Smooth muscle cell (in vitro differentiated cells): ENCODE results near the gene TNRC6B. TPM values are rescaled to one million over a fixed set of nuclear protein-coding genes. Genes with fewer than 3 reads are reported as not detected.

Experiments
- DNase-seq: peaks from one replicate; lab custom pipeline; 2025; ENCODE audit not compliant: unreplicated experiment; lab: John Stamatoyannopoulos, UW
- H2AFZ ChIP-seq: fragments of 200-600 bp; sonication (generic); 2 replicates; pipeline ENCODE4 v1.6.0; 2016; ENCODE audit warnings: antibody characterized with exemption, low read depth, mild to moderate bottlenecking
- H3F3A ChIP-seq: fragments of 200-600 bp; sonication (generic); 2 replicates; pipeline ENCODE4 v1.6.0; 2017; ENCODE audit warnings: antibody characterized with exemption, low read depth
- H3K27ac ChIP-seq: fragments of 200-600 bp; sonication (generic); 2 replicates; pipeline ENCODE4 v1.5.1; 2016; ENCODE audit warnings: low read depth, mild to moderate bottlenecking
- H3K27me3 ChIP-seq: fragments of 200-600 bp; sonication (generic); 2 replicates; pipeline ENCODE4 v1.6.1; 2016; ENCODE audit warnings: low read depth, mild to moderate bottlenecking
- H3K36me3 ChIP-seq: fragments of 200-600 bp; sonication (generic); 2 replicates; pipeline ENCODE4 v1.5.1; 2016; ENCODE audit warnings: low read depth
- H3K4me1 ChIP-seq: fragments of 200-600 bp; sonication (generic); 2 replicates; pipeline ENCODE4 v1.5.1; 2016; ENCODE audit warnings: low read depth
- H3K4me2 ChIP-seq: fragments of 200-600 bp; sonication (generic); 2 replicates; pipeline ENCODE4 v1.6.0; 2016; ENCODE audit warnings: mild to moderate bottlenecking
- H3K4me3 ChIP-seq: fragments of 200-600 bp; sonication (generic); 2 replicates; pipeline ENCODE4 v1.5.1; 2016; ENCODE audit warnings: mild to moderate bottlenecking
- H3K79me2 ChIP-seq: fragments of 200-600 bp; sonication (generic); 2 replicates; pipeline ENCODE4 v1.6.0; 2016; ENCODE audit warnings: low read depth, mild to moderate bottlenecking
- H3K9ac ChIP-seq: fragments of 200-600 bp; sonication (generic); 2 replicates; pipeline ENCODE4 v1.6.0; 2016; ENCODE audit warnings: low read depth
- H3K9me3 ChIP-seq: fragments of 200-600 bp; sonication (generic); replicated peaks from 2 replicates; pipeline ENCODE4 v1.5.1; 2016; ENCODE audit warnings: low read depth
- H4K20me1 ChIP-seq: fragments of 200-600 bp; sonication (generic); 2 replicates; pipeline ENCODE4 v1.6.0; 2016; ENCODE audit warnings: low read depth
- WGBS: methylation state at CpG from one replicate; pipeline ENCODE4 v1.1.7; 2016; ENCODE audit warnings: low lambda C conversion rate; 5-methylcytosine and 5-hydroxymethylcytosine counted together
- polyA plus RNA-seq: library from polyadenylated mRNA; unstranded; fragments of >200 nt; fragmentation: Nextera tagmentation; extraction: Ambion mirVana; gene quantifications from 2 replicates; pipeline ENCODE4 v1.2.1, GENCODE V29; 2016
- total RNA-seq: library from RNA; depleted of rRNA; stranded (reverse); fragments of >200 nt; gene quantifications from 2 replicates; pipeline ENCODE4 v1.2.3, GENCODE V29; 2014
- TF ChIP-seq, protein P1 (sequence below): fragments of 200-600 bp; sonication (generic); IDR thresholded peaks from 2 replicates; pipeline ENCODE4 v1.5.1; 2017; ENCODE audit warnings: borderline replicate concordance, mild to moderate bottlenecking, antibody characterized with exemption; ENCODE audit not compliant: insufficient read depth, poor library complexity, severe bottlenecking

TNRC6B gene
- total and polyA plus RNA-seq, 2 experiments from 2014 or later, result 21.5 to 44.4 TPM

DNA sequence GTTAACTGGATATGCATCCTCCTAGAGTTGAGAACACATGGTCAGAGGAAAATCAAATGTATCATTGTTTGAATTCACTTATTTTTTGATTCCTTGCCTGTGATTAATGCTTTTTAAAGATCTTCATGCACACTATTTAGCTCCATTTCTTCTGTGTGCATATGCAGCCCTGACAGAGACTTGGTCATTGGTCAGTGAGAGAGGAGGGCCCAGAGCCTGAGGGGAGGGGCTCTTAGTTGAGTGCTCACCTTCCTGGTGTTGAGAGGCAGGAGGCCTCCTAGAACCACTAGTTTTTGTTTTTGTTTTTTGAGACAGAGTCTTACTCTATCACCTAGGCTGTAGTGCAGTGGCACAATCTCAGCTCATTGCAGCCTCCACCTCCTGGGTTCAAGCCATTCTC, 48.9 kb downstream of the TNRC6B start:
- H3K79me2 ChIP-seq, result peaks cover 88% of the 10 kb centered on the region
- no peaks in the 10 kb centered on the region for H3K4me1 ChIP-seq
- H3K4me2 ChIP-seq, result no peak overlapping the region
- no peak overlapping the region for H3K9ac ChIP-seq
- H3K9me3 ChIP-seq, result no peaks in the 10 kb centered on the region
- no peaks in the 10 kb centered on the region for H3F3A ChIP-seq
- no peaks in the 10 kb centered on the region for H3K27me3 ChIP-seq
- H3K27ac ChIP-seq, result no peak overlapping the region
- H3K36me3 ChIP-seq, result peaks cover 5% of the 10 kb centered on the region
- TF ChIP-seq, protein P1, sequence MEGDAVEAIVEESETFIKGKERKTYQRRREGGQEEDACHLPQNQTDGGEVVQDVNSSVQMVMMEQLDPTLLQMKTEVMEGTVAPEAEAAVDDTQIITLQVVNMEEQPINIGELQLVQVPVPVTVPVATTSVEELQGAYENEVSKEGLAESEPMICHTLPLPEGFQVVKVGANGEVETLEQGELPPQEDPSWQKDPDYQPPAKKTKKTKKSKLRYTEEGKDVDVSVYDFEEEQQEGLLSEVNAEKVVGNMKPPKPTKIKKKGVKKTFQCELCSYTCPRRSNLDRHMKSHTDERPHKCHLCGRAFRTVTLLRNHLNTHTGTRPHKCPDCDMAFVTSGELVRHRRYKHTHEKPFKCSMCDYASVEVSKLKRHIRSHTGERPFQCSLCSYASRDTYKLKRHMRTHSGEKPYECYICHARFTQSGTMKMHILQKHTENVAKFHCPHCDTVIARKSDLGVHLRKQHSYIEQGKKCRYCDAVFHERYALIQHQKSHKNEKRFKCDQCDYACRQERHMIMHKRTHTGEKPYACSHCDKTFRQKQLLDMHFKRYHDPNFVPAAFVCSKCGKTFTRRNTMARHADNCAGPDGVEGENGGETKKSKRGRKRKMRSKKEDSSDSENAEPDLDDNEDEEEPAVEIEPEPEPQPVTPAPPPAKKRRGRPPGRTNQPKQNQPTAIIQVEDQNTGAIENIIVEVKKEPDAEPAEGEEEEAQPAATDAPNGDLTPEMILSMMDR, result no peak
- no peak overlapping the region for H3K4me3 ChIP-seq
- no peak overlapping the region for H2AFZ ChIP-seq
- DNase-seq, result no peak
- H4K20me1 ChIP-seq, result peaks cover 99% of the 10 kb centered on the region

DNA sequence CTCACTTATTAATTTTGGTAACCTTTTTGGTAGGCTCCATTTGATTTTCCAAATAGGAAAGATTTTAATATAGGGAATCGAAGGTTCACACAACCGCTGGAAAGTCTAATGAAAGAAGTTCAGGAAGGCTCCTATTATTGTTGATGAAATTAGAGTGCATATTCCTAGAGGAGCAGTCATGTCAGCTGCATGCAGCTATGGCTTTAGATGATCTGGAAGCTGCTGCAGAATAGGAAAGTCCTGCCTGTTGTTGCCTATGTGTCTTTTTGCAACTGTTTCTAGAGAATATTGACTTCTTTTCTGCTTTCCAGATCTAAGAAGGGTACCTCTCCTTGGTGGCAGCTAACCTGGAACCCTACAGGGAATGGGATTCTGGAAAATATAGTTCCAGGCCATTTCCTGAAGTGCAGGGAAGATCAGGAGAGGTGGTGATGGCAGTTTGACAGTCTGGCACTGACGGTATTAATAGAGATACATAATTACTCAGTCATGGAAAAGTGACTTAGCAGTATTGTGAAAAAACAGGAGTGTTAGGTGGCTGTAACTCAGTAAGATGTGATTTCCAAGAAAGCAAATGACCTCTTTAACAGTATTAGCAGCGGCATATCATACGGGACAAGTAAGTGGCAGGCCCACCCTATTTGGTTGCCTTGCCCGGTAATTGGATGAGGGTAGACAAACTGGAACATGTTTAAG, 54.0 kb downstream of the TNRC6B start:
- Histone ChIP-seq H3K4me3 (no peak overlapping the region), H3K27me3 (no peaks in the 10 kb centered on the region), H3K4me2 (no peak overlapping the region), H3K27ac (no peak overlapping the region), H4K20me1 (peaks cover 99% of the 10 kb centered on the region), H3F3A (no peaks in the 10 kb centered on the region), H3K79me2 (peaks cover 82% of the 10 kb centered on the region), H3K36me3 (peaks cover 5% of the 10 kb centered on the region), H3K9ac (no peak overlapping the region), H3K4me1 (no peaks in the 10 kb centered on the region), H3K9me3 (no peaks in the 10 kb centered on the region), H2AFZ (no peak overlapping the region)
- WGBS, result 94% methylated on average over 6 of the region's 6 CpGs
- TF ChIP-seq, protein P1, result no peak
- no peak for DNase-seq

DNA sequence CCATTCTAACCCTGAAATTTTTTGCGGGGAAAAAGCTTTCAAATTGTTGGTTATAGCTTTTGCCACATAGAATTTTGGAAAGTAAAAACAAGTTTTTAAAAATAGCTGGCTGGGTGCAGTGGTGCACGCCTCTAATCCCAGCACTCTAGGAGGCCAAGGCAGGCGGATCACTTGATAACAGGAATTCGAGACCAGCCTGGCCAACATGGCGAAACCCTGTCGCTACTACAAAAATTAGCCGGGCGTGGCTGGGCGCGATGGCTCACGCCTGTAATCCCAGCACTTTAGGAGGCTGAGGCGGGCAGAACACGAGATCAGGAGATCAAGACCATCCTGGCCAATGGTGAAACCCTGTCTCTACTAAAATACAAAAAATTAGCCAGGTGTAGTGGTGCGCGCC, 54.9 kb downstream of the TNRC6B start:
- no peaks in the 10 kb centered on the region for H3F3A ChIP-seq
- no peak overlapping the region for H3K9ac ChIP-seq
- peaks cover 5% of the 10 kb centered on the region for H3K36me3 ChIP-seq
- TF ChIP-seq, protein P1, result no peak
- peaks cover 99% of the 10 kb centered on the region for H4K20me1 ChIP-seq
- DNase-seq, result no peak
- no peaks in the 10 kb centered on the region for H3K27me3 ChIP-seq
- no peaks in the 10 kb centered on the region for H3K4me1 ChIP-seq
- peaks cover 82% of the 10 kb centered on the region for H3K79me2 ChIP-seq
- H3K27ac ChIP-seq, result no peak overlapping the region
- no peaks in the 10 kb centered on the region for H3K9me3 ChIP-seq
- no peak overlapping the region for H3K4me3 ChIP-seq
- WGBS, result 92% methylated on average over 15 of the region's 15 CpGs
- no peak overlapping the region for H3K4me2 ChIP-seq
- no peak overlapping the region for H2AFZ ChIP-seq

DNA sequence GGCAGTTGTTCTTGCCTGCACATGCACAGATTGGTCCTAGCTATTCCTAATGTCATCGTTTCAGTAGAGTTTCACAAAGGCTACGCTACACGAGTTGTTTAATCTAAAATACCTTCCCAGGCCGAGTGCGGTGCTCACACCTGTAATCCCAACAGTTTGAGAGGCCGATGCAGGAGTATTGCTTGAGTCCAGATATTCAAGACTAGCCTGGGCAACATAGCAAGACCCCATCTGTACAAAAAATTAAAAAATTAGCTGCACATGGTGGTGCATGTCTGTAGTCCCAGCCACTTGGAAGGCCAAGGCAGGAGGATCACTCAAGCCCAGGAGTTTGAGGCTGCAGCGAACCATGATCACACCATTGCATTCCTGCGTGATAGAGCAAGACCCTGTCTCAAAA, 56.2 kb downstream of the TNRC6B start:
- H2AFZ ChIP-seq, result no peak overlapping the region
- H3K4me1 ChIP-seq, result no peaks in the 10 kb centered on the region
- peaks cover 100% of the 10 kb centered on the region for H4K20me1 ChIP-seq
- no peak for DNase-seq
- TF ChIP-seq, protein P1, result no peak
- H3K36me3 ChIP-seq, result peaks cover 5% of the 10 kb centered on the region
- 98% methylated on average over 8 of the region's 8 CpGs for WGBS
- no peak overlapping the region for H3K4me3 ChIP-seq
- no peaks in the 10 kb centered on the region for H3K9me3 ChIP-seq
- no peak overlapping the region for H3K4me2 ChIP-seq
- no peaks in the 10 kb centered on the region for H3F3A ChIP-seq
- H3K9ac ChIP-seq, result no peak overlapping the region
- H3K79me2 ChIP-seq, result peaks cover 85% of the 10 kb centered on the region
- H3K27me3 ChIP-seq, result no peaks in the 10 kb centered on the region
- H3K27ac ChIP-seq, result no peak overlapping the region
